HG03378 (cell line): ENCODE measurements around the gene RNF41.

Source experiments
- ATAC-seq: cut with Tn5 transposase; IDR thresholded peaks from one replicate; pipeline ENCODE4 v1.9.1; 2021; ENCODE audit warnings: mild to moderate bottlenecking, moderate library complexity; ENCODE audit not compliant: unreplicated experiment

The RNF41 gene

GRCh38 chr12:56154246-56154771 is 67.4 kb downstream of the RNF41 start:
- ATAC-seq: no peak

GRCh38 chr12:56153678-56154065 is 68.0 kb downstream of the RNF41 start:
- no peak for ATAC-seq

GRCh38 chr12:56152756-56153677 is 68.7 kb downstream of the RNF41 start:
- no peak for ATAC-seq
